K562 (cell line): Measurements from ENCODE around the gene TNFRSF19. TPM values are rescaled to one million over a fixed set of nuclear protein-coding genes. Genes with fewer than 3 reads are reported as not detected.

Experiments
- EP300 ChIP-seq: IDR thresholded peaks from 2 replicates; pipeline ENCODE4 v1.6.1; 2012; ENCODE audit warnings: low read length, improper control_type of control experiment
- ERF ChIP-seq: fragments of 450-650 bp; formaldehyde crosslinking; IDR thresholded peaks from 2 replicates; pipeline ENCODE4 v1.4.0; 2020; ENCODE audit warnings: mild to moderate bottlenecking, mixed read lengths
- EZH2 ChIP-seq: IDR thresholded peaks from 2 replicates; pipeline ENCODE4 v1.6.1; 2012; ENCODE audit warnings: low read depth, mild to moderate bottlenecking, inconsistent platforms, low read length, borderline replicate concordance
- ILF3 ChIP-seq: fragments of 450-650 bp; IDR thresholded peaks from 2 replicates; pipeline ENCODE4 v1.6.1; 2018; ENCODE audit warnings: antibody characterized with exemption, mild to moderate bottlenecking, moderate library complexity, borderline replicate concordance
- KLF16 ChIP-seq: IDR thresholded peaks from 2 replicates; pipeline ENCODE4 v1.6.1; 2016; ENCODE audit warnings: antibody characterized with exemption
- MTA2 ChIP-seq: fragments of 450-650 bp; IDR thresholded peaks from 2 replicates; pipeline ENCODE4 v1.6.1; 2016; ENCODE audit warnings: low read depth
- PTRF ChIP-seq: fragments of 450-650 bp; IDR thresholded peaks from 2 replicates; pipeline ENCODE4 v1.6.1; 2016; ENCODE audit warnings: mild to moderate bottlenecking, missing genetic modification characterization, missing compliant biosample characterization
- RBM17 ChIP-seq: fragments of 200-400 bp; formaldehyde crosslinking; IDR thresholded peaks from 2 replicates; pipeline ENCODE4 v1.6.1; 2017; ENCODE audit warnings: low read depth, mild to moderate bottlenecking, low read length, borderline replicate concordance
- TCFL5 ChIP-seq: fragments of 250-450 bp; sonication (Bioruptor Pico); conservative IDR thresholded peaks from 2 replicates; pipeline ENCODE4 v1.6.1; 2021; ENCODE audit warnings: mild to moderate bottlenecking, moderate library complexity, matching md5 sums
- ZNF253 ChIP-seq: fragments of 250-450 bp; sonication (Bioruptor Pico); conservative IDR thresholded peaks from 2 replicates; pipeline ENCODE4 v1.6.1; 2021; ENCODE audit warnings: mild to moderate bottlenecking
- ZZZ3 ChIP-seq: fragments of 450-650 bp; IDR thresholded peaks from 2 replicates; pipeline ENCODE4 v1.6.1; 2016; ENCODE audit warnings: antibody characterized with exemption, mild to moderate bottlenecking, moderate library complexity
- polyA plus RNA-seq, 8 experiments: library from polyadenylated mRNA; depleted of rRNA in 4 of 8; stranded (reverse) in 5 of 8; unstranded in 3 of 8; fragments of >200 nt; fragmentation: Nextera tagmentation in 2 of 8; fragmentation: Illumina TruSeq in 1 of 8; extraction: Ambion mirVana in 2 of 8; extraction: Trizol in 1 of 8; gene quantifications; 2 replicates each; pipeline versions ENCODE4 v1.2.1 to v1.2.3, GENCODE V29; 2011 to 2014; ENCODE audit warnings: inconsistent platforms in 1 of 8, missing spikeins in 1 of 8
- total RNA-seq, 7 experiments: library from RNA; depleted of rRNA in 6 of 7; stranded (reverse); fragments of >200 nt in 6 of 7; fragmentation: Illumina TruSeq in 2 of 7; extraction: Trizol in 2 of 7; gene quantifications; 2 replicates each; pipeline versions ENCODE4 v1.2.1 to v1.2.3, GENCODE V29; 2011 to 2021; ENCODE audit warnings: low replicate concordance in 1 of 7
- TF ChIP-seq, protein P1 (sequence below): IDR thresholded peaks from 2 replicates; pipeline ENCODE4 v1.6.1; 2011; ENCODE audit warnings: borderline replicate concordance, low read depth, mild to moderate bottlenecking, moderate library complexity, low read length; ENCODE audit not compliant: insufficient read depth, poor library complexity, severe bottlenecking
- TF ChIP-seq, protein P2 (sequence below): fragments of 250-450 bp; sonication (Bioruptor Pico); IDR thresholded peaks from 2 replicates; pipeline ENCODE4 v1.8.0; 2021; ENCODE audit warnings: borderline replicate concordance, mild to moderate bottlenecking, moderate library complexity; ENCODE audit not compliant: poor library complexity, severe bottlenecking
- TF ChIP-seq, protein P3 (sequence below): fragments of 450-650 bp; IDR thresholded peaks from 2 replicates; pipeline ENCODE4 v1.6.1; 2016; ENCODE audit warnings: antibody characterized with exemption

The TNFRSF19 gene
- total and polyA plus RNA-seq, 9 of the 15 experiments (the other 6 are each of a cell fraction or from before 2014, with no cell fraction given) = 0.01 to 0.07 TPM; not detected in 7

DNA sequence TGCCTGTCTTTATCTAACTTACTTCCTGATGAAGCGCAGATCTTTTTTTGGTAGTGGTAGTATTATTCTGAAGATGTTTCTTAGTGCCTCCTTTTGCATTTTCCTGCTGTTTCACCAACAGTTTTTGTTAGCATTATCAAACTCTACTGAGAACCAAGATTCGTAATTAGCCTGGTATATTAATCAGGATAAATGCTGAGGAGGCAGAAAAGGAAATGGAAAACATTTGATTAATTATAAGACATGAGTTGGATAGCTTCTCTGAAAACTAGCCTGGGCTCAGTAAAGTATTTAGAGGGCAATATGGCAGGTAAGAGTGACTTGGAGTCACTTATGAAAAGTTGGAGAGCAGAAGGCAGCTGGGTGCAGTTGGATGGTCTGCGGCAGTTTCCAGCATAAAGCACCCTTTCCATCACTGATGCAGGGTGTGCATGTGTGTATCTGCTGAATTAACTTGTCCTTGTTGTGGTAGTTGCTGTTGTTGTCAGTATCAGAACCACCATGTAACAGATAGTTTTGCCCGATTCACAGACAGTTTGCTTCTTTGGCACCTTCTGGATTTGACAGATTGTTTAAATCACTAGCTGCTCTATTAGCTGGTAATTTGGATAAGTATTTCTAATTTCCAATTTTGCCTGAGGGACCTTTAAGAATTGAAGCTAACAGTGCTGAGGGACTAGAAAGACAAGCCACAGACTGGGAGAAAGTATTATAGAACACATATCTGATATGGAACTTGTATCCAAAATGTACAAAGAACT lies 6.9 kb upstream of the TNFRSF19 start (continued):
- TF ChIP-seq MTA2 (no peak), ERF (CRISPR knock-in tag) (no peak), ZNF253 (no peak), RBM17 (no peak), ILF3 (no peak), ZZZ3 (no peak), KLF16 (no peak), EZH2 (no peak), TCFL5 (CRISPR knock-in tag) (no peak), PTRF (no peak), EP300 (no peak)
- TF ChIP-seq, protein P1, sequence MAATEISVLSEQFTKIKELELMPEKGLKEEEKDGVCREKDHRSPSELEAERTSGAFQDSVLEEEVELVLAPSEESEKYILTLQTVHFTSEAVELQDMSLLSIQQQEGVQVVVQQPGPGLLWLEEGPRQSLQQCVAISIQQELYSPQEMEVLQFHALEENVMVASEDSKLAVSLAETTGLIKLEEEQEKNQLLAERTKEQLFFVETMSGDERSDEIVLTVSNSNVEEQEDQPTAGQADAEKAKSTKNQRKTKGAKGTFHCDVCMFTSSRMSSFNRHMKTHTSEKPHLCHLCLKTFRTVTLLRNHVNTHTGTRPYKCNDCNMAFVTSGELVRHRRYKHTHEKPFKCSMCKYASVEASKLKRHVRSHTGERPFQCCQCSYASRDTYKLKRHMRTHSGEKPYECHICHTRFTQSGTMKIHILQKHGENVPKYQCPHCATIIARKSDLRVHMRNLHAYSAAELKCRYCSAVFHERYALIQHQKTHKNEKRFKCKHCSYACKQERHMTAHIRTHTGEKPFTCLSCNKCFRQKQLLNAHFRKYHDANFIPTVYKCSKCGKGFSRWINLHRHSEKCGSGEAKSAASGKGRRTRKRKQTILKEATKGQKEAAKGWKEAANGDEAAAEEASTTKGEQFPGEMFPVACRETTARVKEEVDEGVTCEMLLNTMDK = no peak
- TF ChIP-seq, protein P2, sequence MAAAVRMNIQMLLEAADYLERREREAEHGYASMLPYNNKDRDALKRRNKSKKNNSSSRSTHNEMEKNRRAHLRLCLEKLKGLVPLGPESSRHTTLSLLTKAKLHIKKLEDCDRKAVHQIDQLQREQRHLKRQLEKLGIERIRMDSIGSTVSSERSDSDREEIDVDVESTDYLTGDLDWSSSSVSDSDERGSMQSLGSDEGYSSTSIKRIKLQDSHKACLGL = no peak
- TF ChIP-seq, protein P3, sequence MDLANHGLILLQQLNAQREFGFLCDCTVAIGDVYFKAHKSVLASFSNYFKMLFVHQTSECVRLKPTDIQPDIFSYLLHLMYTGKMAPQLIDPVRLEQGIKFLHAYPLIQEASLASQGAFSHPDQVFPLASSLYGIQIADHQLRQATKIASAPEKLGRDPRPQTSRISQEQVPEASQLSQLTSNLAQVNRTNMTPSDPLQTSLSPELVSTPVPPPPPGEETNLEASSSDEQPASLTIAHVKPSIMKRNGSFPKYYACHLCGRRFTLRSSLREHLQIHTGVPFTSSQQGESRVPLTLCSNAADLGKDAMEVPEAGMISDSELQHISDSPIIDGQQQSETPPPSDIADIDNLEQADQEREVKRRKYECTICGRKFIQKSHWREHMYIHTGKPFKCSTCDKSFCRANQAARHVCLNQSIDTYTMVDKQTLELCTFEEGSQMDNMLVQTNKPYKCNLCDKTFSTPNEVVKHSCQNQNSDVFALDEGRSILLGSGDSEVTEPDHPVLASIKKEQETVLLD = no peak
